Jurkat, Clone E6-1 (cell line): ENCODE results near the gene MAP3K1. TPM values are rescaled to one million over a fixed set of nuclear protein-coding genes. Genes with fewer than 3 reads are reported as not detected.
"Not testable (repeated sequence)": the region's sequence is repeated elsewhere in the genome, so short reads cannot be mapped to it uniquely, and the experiment has no call there.

ENCODE experiments used
- DNase-seq: peaks from one replicate; pipeline ENCODE4 v3.0.0-alpha.2; 2011; ENCODE audit warnings: low read depth, low spot score
- H3K4me3 ChIP-seq: 2 replicates; pipeline ENCODE4 v1.5.1; 2011; ENCODE audit warnings: mild to moderate bottlenecking, low read length, control low read depth, moderate library complexity
- polyA plus RNA-seq: library from polyadenylated mRNA; unstranded; fragments of >200 nt; gene quantifications from one replicate; pipeline ENCODE4 v1.2.1, GENCODE V29; 2012; ENCODE audit warnings: missing spikeins; ENCODE audit not compliant: insufficient read length, insufficient read depth

Gene MAP3K1
- polyA plus RNA-seq, result 6.2 TPM

DNA sequence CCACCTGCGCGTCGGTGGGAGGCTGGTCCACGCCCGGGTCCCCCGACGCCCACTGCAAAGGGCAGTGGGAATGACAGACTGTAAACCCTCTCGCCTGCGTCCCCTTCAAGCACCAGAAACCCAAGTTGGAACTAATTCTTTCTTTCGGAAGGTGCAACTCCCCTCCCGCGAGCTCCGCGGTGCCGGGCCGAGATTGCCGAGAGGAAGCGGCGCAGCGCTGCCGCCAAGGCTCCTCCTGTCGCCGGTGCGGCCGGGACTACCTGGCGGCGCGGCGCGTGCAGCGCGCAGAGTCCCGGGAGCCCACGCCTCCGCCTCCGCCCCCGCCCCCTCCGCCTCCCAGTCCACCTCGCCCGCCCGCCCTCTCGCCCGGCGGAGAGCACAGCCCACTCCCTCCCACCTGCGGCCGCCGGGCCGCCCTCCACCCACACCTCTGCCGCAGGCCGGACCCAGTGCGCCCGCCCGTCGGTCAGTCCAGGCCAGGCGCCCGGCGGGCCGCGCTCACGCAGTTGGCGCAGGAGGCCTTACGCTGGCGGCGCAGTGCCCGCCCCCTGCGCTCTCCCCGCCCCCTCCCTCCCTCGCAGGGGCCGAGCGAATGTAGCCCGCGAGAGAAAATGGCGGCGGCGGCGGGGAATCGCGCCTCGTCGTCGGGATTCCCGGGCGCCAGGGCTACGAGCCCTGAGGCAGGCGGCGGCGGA is at the start of gene MAP3K1:
Gene MAP3K1 (plus strand): TSS at position 587 of the 695 bp plus-strand sequence. CDS start 25 bp downstream, at position 612.
- H3K4me3 ChIP-seq, result peak within 1 kb of the TSS; percentile 66
- DNase-seq, result peak; percentile 42

DNA sequence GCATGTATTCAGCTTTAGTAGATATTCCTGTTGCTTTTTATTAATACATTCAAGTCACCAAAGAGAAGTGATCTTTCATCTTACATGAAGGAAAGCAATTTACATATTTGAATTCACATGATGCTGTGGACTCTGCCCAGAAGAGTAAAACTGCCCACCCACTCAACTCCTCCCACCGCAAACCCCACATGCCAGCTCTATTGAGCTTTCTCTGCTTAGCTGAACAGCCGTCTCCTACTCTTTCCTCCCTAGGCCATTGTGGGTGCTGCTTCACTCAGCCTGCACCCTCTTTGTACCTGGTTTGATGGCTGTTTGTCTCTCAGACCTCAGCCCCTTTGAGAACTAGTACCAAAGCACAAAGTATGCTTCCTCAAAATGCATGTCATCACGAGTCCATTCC is 48.4 kb upstream of the MAP3K1 start:
- DNase-seq, result no peak
- H3K4me3 ChIP-seq, result no peak overlapping the region

DNA sequence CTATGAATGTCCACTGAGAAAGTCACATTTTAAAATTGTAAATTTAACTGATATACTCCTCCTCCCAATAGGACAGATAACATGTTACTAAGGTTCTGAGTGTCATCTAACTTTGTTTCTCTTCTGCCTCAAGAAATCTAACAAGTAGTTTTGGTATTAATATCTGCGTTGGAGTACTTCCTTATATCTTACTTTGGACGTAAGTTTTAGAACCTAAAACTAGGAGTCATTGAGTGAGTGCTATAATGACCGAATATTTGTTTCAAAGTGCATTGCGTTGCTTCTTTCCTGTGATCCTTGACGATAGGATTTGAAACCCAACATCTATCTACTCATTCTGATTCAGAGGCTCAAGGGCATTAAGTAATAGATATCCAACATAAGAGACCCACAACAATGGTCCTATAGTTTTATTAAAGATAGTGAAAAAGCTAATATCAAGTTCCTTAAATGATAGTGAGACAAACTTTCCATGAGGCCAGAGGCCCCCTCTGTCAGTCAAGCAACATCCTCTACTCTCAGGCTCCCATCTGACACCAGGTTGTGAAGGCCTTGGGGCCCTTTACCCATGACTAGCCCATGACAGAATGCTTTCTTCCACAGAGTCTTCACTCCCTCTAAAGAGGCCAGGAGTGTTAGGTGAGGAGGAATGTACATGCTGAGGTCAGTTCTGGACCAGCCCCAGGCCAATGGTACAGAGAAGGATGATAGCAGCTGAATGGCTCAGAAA is 45.3 kb upstream of the MAP3K1 start:
- no peak overlapping the region for H3K4me3 ChIP-seq
- DNase-seq, result no peak

DNA sequence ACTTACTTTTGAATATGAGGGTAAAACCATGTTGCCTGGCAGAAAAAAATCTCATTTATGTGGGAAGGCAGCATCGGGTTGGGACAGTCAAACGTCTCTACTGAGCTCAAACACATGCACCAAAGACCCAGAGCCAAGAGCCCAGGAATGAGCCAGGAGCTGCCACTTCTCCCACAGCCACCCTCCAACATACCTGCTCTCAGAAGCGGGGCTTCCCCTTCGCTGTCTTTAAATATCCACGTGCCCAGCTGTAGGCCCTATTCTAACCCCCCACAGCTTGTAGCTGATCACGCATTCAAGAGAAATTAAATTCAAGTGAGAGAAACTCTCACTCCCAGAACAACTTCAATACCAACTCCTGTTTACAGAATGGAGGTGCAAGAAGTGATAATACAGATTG is 42.6 kb upstream of the MAP3K1 start:
- no peak overlapping the region for H3K4me3 ChIP-seq
- no peak for DNase-seq

DNA sequence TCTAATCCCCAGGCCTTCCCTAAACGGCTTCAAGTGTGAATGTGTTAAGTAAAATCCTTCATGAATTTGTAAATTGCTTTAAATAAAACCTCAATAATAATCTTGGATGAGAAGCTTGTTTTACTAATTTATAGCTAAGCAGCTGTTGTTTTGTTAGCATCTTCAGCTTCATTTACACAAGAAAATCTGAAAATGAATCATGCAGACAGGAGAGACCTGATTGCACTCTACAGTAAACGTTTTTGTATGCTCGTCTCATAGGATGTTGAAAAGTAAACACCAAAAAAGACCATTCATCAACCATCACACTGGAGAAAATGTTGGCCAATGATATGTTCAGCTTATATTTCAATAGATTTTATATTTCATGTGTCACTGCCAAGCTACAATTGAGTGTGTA is 40.4 kb upstream of the MAP3K1 start:
- no peak for DNase-seq

DNA sequence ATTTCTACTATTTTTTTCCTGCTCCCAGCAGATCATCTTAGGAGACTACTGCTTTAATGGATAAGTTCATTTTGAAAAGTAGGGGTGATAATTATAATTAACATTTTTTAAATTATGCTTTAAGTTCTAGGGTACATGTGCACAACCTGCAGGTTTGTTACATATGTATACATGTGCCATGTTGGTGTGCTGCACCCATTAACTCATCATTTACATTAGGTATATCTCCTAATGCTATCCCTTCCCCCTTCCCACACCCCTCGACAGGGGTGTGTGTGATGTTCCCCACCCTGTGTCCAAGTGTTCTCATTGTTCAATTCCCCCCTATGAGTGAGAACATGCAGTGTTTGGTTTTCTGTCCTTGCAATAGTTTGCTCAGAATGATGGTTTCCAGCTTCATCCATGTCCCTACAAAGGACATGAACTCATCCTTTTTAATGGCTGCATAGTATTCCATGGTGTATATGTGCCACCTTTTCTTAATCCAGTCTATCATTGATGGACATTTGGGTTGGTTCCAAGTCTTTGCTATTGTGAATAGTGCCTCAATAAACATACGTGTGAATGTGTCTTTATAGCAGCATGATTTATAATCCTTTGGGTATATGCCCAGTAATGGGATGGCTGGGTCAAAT is 39.0 kb upstream of the MAP3K1 start:
- H3K4me3 ChIP-seq, result not testable (repeated sequence)

More for the DNA sequence above, 40.4 kb upstream of the MAP3K1 start:
- H3K4me3 ChIP-seq, result no peak overlapping the region

DNA sequence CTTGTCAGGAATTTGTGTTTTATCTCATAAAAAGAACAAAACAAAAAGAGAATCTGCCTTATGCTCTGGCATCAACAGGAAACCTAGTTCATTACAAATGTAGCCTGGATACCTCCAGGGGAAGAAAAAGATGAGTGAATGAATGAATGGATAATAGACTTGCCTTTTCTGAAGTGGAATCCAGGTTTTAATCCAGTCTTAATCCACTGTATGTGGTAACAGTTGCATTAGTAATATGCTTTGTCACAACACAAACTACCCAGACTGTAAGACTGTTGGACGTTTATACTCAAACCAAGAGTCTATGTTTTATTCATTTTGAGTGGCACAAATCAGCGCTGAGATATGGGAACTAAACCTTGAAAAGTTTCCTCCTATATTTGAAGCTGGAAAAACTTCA is 32.1 kb upstream of the MAP3K1 start:
- DNase-seq, result no peak
- no peak overlapping the region for H3K4me3 ChIP-seq

More for the DNA sequence above, 39.0 kb upstream of the MAP3K1 start:
- DNase-seq, result not testable (repeated sequence)

DNA sequence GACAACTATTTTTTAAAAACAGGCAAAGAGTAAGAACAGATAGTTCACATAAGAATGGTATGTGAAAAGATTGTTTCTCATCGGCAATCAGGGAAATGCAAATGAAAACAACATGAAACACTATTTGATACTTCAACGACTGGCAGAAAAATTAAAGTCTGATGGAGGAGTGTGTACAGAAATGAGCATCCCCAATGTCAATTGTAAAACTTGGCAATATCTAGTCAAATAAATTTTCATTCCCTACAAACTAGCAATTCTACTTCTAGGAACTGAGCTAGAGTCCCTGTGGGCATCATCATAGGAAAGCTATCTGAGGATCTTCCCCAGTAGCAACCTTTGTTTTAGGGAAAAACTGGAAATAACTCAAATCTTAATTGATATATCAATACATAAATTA is 29.0 kb upstream of the MAP3K1 start:
- H3K4me3 ChIP-seq, result no peak overlapping the region
- DNase-seq, result no peak

DNA sequence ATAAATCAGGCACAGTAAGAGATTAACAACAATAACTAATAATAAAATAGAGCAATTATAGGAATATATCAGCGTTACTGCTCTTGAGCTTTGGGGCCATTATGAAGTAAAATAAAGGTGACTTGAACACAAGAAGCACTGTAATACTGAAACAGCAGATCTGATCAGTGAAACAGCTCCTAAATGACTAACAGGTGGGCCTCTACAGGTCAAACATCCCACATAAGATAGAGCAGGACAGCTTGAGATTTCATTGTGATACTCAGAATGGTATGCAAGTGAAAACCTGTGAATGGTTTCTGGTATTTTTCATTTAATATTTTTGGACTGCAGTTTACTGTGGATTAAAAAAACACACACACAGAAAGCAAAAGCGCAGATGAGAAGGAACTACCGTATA is 24.0 kb upstream of the MAP3K1 start:
- DNase-seq, result no peak
- no peak overlapping the region for H3K4me3 ChIP-seq

DNA sequence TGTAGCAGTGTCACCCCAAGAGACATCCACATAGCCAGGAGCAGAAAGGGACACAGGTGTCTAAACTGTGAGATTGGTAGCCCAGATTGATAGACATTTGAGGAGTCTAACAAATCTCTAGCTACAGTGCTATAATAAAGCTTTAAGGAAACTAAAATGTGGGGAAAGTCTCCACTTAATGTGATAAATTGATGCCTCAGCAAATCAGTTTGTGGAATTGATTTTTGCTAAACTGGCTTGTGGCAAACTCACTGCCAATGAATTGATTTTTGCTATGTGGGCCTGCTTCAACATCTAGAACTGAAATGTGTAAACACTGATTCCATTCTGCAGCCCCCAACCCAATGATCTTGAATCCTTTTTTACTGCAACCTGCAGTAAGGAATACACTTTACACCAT is 16.8 kb upstream of the MAP3K1 start:
- no peak overlapping the region for H3K4me3 ChIP-seq
- no peak for DNase-seq

DNA sequence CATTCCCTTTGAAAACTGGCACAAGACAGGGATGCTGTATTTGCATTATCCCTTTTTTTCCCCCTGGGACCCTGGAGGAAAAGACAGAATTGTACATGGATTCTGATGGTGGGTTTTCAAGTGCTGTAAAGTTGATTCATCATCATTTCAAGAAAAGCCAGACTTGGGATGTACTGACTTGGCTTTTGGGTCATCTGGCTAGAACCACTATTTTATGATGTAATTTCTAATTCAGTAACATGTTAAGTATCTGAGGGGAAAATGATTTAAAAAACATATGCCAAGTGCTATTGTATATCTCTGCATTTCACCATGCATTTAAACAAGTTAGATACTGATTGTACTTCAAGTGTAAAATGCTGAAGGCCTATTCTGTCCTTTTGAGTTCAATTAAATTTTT is 15.2 kb upstream of the MAP3K1 start:
- no peak overlapping the region for H3K4me3 ChIP-seq
- no peak for DNase-seq

DNA sequence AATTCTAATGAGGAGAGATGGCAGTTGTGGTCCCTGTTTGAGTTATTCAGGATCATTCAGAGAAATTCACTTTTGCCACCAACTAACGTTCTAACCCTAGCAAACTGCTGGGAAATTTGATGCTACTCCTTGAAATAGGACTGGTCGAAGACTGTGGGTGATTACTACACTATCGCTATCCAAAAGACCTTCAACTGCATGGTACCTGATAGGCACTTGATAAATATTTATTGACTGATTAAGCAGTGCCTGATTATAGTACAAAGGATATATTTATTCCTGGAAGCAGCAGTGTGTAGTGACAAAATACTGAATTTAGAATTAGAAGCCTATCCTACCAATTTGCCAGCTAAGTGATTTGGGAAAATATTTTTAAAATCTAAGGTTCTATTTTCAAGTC is 14.1 kb upstream of the MAP3K1 start:
- H3K4me3 ChIP-seq, result no peak overlapping the region
- no peak for DNase-seq

DNA sequence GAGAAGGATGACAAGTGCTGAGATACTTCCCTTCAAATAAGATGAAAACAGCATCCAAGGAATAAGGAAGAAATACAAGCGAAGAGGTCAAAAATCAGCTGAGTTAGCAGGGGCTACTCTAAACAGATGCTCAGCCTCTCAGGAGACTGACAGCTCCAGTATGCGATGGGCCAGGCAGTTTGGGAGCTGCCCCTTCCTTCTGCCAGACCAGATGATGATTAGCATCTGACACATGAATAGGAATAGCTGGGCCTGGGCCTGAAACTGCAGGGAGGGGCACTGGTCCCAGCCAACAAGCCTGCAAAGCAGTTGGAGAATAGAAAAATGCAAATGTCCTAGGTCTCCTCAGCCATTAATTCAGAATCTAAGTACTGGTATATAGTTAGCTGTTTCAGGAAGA is 13.1 kb upstream of the MAP3K1 start:
- DNase-seq, result no peak
- H3K4me3 ChIP-seq, result no peak overlapping the region

DNA sequence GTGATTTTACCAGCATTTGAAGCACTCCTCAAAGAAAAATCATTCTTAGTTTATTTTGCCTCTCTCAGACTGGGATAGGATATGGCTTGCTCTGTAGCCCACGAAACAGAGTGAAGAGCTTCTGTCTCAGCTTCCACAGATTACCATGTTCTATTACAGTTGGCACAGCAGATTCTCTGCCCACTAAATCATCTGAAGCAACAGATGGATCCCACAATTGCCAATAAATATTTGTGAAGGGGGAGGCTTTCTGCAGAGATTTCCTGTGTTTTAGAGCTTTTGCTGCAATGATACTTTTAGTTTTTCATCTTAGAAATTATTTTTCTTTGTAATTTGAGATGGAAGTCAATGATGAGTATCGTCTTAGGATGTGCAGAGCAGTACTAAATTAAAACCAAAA is 12.3 kb upstream of the MAP3K1 start:
- no peak overlapping the region for H3K4me3 ChIP-seq
- no peak for DNase-seq

DNA sequence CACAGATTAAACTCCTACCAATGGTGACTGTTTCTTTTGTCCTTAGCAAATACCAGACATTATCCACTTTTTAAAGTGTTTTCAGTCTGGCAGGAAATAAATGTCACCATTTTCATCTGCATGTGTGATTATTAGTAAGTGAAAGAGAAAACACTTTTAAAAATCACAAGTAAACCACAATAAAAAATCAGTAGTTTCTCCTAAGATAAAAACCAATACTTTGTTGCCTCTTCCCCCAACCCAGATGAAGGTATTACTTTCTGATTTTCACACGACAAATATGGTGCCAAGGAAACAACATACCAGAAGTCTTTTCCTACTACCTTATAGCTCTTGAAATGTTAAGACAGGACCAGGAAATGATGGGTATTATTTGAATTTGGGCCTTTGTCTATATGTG is 11.5 kb upstream of the MAP3K1 start:
- no peak for DNase-seq
- H3K4me3 ChIP-seq, result no peak overlapping the region

DNA sequence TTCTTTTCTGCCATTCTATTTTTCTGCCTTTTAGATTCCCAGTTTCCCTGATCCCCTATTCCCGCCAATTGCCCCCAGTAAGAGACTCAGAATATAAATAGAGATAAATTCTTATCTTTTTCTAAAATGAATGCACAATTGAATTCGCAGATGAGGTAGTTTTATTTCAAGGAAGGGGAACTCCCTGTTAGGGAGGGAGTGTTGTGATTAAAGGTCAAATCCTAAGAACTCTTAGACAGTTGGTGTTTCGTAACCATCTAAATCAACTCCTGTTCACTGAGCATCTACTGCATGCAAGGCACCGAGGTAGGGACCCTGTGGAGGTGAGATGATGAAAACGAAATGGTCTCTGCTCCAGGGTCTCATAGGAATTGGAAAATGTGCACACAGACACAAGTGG is 7.7 kb upstream of the MAP3K1 start:
- DNase-seq, result no peak
- H3K4me3 ChIP-seq, result no peak overlapping the region

DNA sequence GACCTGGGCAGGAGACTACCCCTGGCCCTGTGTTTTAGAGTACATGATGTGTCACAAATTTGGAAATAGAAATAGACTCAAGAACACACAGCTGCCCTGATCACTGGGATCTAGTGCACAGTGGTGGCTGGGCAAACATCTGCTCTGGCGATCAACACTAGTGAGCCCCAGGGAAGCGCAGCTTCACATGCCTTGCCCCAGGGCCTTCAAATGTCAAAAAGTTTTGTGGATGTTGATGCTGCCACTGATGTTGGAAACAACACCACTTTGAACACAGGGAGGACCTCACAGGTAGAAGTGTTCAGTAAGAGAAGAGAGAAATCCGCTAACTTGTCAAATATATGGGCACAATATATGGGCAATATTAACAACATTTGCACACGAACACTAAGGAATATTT is 7.1 kb upstream of the MAP3K1 start:
- no peak for DNase-seq
- no peak overlapping the region for H3K4me3 ChIP-seq

DNA sequence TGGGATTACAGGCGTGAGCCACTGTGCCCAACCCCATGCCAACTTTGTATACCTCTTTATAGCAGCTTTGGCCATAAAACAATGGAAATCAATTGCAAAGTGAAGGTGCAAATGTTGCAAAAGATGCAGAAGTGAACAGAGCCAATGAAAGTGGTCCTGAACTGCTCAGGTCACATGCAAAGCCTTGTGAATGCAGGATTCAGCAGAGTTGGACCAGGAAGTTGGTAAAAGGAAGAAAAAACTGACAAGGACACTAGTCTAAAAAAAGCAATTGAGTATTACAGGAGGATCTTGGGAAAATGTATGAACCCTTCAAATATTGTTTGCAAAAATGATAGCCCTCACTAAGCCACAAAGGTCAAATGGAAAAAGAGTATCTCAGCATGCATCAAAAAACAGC is 4.5 kb upstream of the MAP3K1 start:
- no peak overlapping the region for H3K4me3 ChIP-seq
- DNase-seq, result no peak

DNA sequence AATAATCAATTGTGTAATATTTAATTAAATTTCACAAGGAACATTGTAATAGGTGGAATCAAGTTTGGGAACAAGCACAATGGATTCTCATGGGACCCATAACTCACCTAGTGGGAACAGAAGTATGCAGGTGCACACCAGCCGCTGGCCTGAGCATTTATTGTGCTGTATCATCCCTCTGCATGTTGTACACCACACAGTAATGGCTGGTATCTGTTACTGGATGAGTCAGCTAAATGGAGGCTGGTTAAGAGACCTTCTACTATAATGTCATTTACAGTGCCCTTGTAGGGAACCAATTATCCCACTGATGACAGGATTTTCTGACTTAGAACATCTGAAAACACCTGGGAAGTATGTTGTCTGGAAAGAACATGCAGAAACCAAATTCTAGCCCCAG is 3.2 kb upstream of the MAP3K1 start:
- no peak for DNase-seq
- no peak overlapping the region for H3K4me3 ChIP-seq

DNA sequence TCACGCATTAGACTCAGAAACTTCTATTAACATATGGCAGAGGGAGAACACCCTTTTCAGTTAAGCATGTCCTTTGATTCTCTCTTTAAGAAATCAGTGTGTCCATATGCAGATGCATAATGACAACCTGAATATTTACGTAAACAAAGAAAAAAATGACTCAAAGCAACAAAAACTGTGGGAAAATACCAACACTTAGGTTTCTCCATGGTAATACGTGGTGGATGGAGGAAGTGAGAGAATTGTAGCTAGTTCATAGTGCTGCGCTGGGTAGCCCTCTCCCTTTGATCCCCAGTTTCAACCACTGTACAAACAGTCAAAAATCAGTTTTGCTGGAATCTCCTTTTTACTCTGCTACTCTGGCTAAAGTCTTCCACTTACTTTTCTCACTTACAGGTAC is 2.0 kb upstream of the MAP3K1 start:
- no peak for DNase-seq
- no peak overlapping the region for H3K4me3 ChIP-seq
